Measurements from ENCODE around the gene TNPO3.

Gene TNPO3

GRCh38 chr7:129054438-129055293 lies at the start of gene TNPO3:
Gene TNPO3, minus strand, starts transcription at chr7:129055111. Its CDS starts 341 bp downstream, at chr7:129054770.
- peak; percentile 99 for DNase-seq

DNA sequence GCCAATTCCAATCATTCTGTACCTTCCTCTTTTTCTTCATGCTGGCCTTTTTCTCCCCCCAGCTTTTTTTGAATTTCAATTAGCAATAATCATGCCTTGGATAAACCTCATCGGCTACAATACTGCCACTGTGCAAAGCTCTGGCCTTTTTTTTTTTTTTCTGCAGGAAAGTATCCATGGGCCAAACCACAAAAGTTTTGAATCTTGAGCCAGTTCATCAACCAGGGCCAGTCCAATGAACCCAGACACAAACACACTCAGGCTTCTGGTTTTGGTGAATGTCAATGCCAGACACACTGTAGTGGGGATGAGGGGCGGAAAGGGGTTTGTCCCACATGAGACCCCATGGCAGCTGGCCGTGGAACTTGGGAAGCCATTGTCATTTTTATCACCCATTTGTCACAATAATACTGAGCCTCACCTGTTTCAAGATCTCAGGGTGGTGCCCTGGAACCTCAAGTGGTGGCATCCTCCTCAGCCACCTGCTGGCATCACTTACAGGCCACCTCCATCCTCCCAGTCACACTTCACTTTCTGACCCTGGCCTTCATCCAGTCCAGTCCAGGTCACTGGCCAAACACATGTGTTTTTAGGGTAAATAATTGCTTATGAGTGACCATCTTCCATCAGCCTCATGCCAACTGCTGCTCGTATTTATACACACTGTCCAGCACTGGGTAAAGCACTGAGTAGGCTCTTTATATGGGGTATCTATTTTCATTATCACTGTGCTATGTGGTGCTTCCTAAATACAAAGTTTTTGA lies 48.8 kb upstream of the TNPO3 start:
- DNase-seq, result no peak

DNA sequence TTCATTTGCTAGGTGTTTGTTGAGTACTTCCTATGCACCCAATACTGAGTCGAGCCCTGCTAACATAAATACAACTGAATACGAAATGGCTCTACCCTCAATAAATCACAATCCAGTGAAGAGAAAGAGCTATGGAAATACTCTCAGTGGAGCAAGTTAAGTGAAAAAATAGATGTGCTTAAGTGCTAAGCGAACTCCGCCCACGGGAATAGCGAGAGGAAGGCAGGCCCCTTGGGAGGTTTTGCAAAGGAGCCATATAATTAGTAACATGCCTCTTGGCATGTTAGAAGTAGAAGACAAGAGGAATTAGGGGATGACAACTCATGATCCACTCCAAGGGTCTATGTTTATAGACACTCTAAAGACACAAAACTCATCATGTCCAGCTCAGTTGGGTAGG lies 46.8 kb upstream of the TNPO3 start:
- no peak for DNase-seq

GRCh38 chr7:129100827-129101166 lies 45.9 kb upstream of the TNPO3 start:
- DNase-seq, result no peak

DNA sequence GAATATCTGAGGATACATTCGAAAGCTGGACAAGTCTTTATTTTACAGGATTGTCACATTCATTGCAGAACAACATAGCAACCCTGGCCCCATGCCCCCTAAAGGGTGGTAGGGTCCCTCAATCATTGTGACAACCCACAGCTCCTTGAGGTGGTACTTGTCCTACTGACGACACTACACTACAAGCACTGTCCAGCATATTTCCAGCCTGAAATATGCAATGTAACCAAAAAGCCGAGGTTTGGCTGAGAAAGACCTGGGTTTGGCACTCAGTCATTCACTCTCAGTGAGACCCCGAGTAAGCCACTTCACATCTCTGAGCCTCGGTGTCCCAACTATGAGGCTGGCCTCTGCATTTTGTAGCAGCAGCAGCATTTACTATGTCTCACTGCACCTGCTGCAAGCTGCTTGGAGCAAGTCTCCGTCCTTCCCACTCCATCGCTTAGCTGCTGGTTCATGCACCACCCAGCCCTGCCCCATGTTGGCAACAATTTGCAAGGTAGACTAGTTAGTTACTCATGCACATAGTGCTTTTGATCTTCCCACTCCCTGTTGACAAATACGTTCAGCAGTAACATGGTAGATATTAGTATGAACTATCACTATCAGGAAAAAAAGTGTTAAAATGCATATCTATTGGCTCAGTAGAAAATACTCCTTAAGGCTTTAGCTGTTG lies 43.6 kb upstream of the TNPO3 start:
- DNase-seq, result no peak

- DNase-seq, result no peak
Measured at GRCh38 chr7:129095258-129095657, 40.3 kb upstream of the TNPO3 start.

DNA sequence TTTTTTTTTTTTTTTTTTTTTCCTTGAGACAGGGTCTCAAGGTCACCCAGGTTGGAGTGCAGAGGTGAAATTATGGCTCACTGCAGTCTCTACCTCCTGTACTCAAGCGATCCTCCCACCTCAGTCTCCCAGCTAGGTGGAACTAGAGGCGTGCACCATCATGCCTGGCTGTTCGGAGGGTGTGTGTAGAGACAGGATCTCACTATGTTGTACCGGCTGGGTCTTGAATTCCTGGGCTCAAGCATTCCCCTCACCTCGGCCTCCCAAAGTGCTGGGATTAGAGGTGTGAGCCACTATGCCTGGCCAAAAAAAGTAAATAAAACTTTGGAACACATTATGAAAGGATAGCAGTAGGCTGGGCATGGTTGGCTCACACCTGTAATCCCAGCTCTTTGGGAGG lies 39.6 kb upstream of the TNPO3 start:
- DNase-seq, result peak; percentile 12

DNA sequence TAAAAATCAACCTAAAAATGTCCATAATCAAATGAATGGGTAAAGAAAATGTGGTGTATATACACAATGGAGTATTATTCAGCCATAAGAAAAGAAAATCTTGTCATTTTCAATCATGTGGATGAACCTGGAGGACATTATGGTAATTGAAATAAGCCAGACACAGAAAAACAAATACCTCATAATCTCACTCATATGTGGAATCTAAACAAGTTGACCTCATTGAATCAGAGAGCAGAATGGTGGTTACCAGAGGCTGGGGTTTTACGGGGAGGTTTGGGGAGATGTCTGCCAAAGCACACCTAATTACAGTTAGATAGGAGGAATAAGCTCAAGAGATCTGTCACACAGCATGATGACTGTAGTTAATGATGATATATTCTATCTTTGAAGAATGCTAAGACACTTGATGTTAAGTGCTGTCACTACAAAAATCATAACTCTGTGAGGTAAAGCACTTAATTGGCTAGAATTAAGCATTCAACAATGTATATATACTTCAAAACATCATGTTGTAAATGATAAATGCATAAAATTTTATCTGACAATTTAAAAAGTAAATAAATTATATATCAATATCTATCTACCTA lies 39.1 kb upstream of the TNPO3 start:
- peak; percentile 43 for DNase-seq

DNA sequence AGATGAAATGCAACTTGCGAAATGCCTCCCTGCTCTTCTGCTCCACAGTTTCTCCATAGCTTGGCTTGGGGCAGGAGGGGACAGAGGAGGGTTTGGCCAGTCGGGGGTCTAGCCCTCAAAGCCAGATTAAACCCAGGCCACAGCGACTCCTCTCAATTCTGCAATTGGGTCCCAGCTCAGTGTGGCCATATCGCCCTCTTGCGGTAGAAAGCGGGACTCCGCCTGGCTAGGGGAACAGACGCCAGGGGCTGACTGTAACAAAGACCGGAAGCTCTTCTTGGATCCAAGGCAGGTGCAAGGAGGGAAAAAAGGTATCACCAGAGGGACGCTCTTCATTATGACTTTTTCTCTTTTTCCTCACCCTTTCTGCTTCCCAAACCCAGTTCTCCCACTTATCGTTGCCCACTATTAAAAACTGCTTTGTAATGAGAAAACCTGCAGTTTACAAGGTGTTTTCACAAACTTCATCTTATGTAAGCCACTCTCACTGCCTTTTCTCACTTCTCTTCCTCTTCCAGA lies 36.6 kb upstream of the TNPO3 start:
- peak; percentile 77 for DNase-seq

GRCh38 chr7:129090300-129090907 lies 35.5 kb upstream of the TNPO3 start:
- DNase-seq, result no peak

- DNase-seq, result no peak
Measured at GRCh38 chr7:129089521-129090212, 34.8 kb upstream of the TNPO3 start.

GRCh38 chr7:129084801-129085551 lies 30.1 kb upstream of the TNPO3 start:
- no peak for DNase-seq

- no peak for DNase-seq
Measured at GRCh38 chr7:129083525-129083924, 28.6 kb upstream of the TNPO3 start.

DNA sequence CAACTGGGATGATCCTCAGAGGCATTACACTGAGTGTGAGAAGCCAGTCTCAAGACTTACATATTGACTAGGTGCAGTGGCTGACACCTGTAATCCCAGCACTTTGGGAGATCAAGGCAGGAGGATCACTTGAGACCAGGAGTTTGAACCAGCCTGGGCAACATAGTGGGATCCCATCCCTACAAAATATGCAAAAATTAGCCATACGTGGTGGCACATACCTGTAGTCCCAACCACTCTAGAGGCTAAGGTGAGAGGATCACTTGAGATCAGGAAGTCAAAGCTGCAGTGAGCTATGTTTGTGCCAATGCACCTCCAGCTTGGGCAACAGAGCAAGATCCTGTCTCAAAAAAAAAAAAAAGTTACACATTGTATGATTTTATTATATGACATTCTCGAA lies 23.5 kb upstream of the TNPO3 start:
- no peak for DNase-seq

GRCh38 chr7:129076886-129077285 lies 22.0 kb upstream of the TNPO3 start:
- DNase-seq, result no peak

GRCh38 chr7:129074994-129075393 lies 20.1 kb upstream of the TNPO3 start:
- no peak for DNase-seq

- DNase-seq, result no peak
Measured at GRCh38 chr7:129074361-129074871, 19.5 kb upstream of the TNPO3 start.

GRCh38 chr7:129073738-129074137 lies 18.8 kb upstream of the TNPO3 start:
- DNase-seq, result no peak

DNA sequence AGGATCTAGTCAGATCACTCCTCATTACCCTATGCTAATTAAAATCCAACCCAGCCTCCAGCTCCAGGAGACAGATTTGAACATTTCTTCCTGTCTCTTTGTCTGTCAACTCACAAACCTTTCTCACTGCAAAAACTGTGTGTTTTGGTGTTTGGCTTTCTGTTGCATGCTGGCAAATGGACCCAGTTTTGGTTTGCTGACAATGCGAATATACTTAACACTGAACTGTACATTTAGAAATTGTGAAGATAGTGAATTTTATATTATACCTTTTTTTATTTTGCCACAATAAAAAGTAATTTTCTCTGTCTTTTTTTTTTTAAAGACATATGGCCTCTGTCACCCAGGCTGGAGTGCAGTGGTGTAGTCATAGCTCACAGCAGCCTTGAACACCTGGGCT lies 18.3 kb upstream of the TNPO3 start:
- no peak for DNase-seq

DNA sequence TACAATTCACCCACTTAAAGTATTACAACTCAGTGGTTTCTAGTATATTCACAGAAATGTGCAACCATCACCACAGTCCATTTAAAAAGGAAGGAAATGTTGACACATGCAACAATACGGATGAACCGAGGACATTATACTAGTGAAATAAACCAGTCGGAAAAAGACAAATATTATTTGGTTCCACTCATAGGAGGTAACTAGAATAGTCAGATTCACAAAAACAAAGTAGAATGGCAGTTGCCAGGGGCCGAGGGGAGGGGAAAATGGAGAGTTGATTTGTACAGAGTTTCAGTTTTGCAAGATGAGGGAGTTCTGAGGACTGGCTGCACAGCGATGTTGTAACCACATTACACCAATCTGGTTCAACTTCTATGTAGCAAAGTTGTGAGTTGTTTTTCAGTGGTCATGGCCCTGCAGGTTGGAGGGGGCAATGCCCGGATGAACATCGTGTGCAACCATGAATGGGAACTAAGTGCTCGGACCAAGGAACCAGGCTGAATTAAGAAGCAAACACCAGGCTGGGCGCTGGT lies 17.6 kb upstream of the TNPO3 start:
- no peak for DNase-seq

DNA sequence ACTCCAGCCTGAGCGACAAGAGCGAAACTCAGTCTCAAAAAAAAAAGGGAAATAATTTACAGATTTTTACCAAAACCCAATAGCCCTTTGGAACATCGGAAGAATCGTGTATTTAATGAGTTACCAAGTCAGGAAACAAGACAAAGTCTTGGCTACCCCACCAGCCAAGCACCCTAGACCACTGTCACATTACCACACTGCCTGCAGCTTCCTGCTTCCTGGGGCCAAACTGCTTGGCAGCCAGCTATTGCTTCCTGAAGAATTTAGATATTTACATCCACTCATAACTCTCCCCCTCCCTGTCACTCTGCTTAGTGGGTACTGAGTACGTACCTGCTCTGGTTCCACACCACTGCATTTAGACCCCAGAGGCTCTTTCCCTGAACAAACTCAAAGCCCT lies 14.1 kb upstream of the TNPO3 start:
- DNase-seq, result no peak
